ENCODE measurements around the gene CLEC3B.
"Not testable (repeated sequence)": the region's sequence is repeated elsewhere in the genome, so short reads cannot be mapped to it uniquely, and the experiment has no call there.

Gene CLEC3B

DNA sequence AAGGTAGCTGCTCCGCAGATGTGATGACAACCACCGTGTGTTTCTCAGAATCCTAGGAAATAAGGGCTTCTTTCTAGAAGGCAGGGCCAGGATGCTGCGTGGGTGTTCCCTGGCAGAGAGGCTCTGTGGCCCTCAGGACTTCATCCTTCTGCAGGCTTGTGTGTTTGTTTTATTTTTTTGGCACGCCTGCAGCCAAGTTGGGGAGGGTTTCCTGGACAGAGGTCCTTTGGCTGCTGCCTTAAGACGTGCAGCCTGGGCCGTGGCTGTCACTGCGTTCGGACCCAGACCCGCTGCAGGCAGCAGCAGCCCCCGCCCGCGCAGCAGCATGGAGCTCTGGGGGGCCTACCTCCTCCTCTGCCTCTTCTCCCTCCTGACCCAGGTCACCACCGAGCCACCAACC lies at the start of gene CLEC3B:
Gene CLEC3B, plus strand, starts transcription at position 266 of the 400 bp plus-strand sequence. Its CDS starts 60 bp downstream, at position 326.
- no peak for DNase-seq (ENCODE audit: low read depth)

DNA sequence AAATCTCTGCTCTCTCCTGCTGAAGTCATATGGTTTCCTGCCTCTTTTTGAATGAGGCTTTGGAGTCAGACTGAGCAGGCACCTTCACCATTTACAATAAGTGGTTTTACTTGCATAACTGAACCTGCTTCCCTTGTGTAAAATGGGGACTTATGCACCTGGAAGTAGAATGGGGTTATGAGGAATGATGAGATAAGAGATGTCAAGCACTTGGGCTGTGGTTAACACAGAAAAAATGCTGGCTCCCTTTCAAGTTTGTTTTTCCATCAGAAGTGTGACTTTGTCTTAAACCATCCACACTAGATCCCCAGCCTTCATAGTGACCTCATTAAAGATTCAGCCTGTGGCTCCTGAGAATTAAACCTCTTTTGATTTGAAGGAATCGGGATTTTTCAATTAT lies 44.9 kb upstream of the CLEC3B start:
- no peak for DNase-seq (ENCODE audit: low read depth)

GRCh38 chr3:44981751-44982150 lies 44.4 kb upstream of the CLEC3B start:
- no peak for DNase-seq (ENCODE audit: low read depth)

GRCh38 chr3:44982817-44983216 lies 43.3 kb upstream of the CLEC3B start:
- no peak for DNase-seq (ENCODE audit: low read depth)

- no peak for DNase-seq (ENCODE audit: low read depth)
Observed at GRCh38 chr3:44983484-44983941, 42.6 kb upstream of the CLEC3B start.

DNA sequence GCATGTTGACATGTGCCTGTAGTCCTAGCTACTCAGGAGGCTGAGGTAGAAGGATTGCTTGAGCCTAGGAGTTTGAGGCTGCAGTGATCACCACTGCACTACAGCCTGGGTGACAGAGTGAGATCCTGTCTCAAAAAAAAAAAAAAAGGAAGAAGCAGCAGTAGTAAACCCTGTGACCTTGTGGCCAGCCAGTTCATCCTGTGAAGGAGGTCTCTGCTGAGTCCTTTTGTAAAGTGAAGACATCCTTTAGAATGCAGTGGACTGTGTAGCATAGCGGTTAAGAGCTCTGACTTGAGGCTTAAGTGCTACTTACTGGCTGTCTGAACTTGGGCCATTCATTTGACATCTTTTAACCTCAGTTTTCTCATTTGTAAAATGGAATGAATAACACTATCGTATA lies 41.8 kb upstream of the CLEC3B start:
- no peak for DNase-seq (ENCODE audit: low read depth)

DNA sequence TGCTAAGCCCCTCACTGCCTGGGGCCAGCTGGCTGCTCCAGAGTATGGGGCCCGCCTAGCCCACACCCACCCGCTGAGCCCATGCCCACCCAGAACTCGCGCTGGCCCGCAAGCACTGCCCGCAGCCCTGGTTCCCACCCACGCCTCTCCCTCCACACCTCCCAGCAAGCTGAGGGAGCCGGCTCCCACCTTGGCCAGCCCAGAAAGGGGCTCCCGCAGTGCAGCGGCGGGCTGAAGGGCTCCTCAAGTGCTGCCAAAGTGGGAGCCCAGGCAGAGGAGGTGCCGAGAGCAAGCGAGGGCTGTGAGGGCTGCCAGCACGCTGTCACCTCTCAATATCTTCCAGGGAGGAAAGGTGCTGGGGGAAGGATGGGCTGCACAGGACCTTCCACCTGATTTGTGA lies 39.8 kb upstream of the CLEC3B start:
- not testable (repeated sequence) for DNase-seq (ENCODE audit: low read depth)

- no peak for DNase-seq (ENCODE audit: low read depth)
Observed at GRCh38 chr3:44987332-44987731, 38.8 kb upstream of the CLEC3B start.

GRCh38 chr3:44988073-44988472 lies 38.0 kb upstream of the CLEC3B start:
- no peak for DNase-seq (ENCODE audit: low read depth)

DNA sequence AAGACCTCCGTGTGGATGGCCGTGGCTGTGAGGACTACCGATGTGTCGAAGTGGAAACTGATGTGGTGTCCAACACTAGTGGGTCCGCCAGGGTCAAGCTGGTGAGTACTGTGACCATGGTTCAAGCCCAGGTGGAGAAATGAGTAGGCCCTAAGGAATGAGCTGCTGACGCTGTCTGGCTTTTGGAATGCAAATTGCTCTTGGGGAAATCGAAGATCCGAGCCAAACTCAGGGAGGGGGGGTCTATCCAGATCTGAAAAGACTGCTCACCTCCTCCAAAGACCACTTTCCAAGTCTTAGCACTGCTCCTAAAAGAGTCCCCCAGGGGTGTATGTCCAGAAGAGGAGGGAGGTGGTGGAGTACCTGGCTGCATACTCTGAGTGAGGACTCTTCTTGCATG lies 37.0 kb upstream of the CLEC3B start:
- DNase-seq (ENCODE audit: low read depth): no peak

DNA sequence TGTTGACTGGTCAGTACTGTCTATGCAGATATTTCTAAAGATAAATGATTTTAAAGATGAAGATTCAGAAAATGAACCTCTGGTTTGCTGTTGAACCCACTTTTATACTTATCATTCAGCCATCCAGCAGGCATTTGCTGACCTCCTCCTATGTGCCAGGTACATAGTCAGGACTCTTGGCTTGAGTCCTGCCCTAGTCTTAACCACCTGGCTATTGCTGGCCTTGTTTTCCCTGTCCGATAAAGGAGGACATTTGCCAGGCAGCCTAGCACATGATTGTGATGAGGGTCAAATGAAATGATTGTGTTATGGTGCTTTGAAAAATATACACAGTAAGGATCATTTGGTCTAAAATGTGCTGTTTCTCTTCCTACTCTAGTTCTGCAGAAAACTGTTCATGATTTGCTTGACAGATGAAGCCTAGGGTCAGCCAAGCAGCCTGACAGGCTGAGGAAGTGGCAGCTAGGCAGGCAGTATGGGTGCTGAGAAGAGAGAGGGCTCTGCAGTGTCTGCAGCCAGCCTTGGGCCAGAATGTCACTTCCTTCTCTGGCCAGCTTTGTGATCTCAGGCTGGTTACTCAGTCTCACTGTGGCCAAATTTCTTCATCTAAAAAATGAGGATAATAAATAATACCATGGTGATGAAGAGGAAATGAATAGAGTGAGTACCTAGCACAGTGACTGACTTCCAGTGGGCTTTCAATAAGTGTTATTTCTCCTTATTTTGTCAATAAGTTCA lies 36.3 kb upstream of the CLEC3B start:
- DNase-seq (ENCODE audit: low read depth): no peak

GRCh38 chr3:44991326-44991725 lies 34.8 kb upstream of the CLEC3B start:
- DNase-seq (ENCODE audit: low read depth): no peak

GRCh38 chr3:44992555-44993470 lies 33.3 kb upstream of the CLEC3B start:
- no peak for DNase-seq (ENCODE audit: low read depth)

DNA sequence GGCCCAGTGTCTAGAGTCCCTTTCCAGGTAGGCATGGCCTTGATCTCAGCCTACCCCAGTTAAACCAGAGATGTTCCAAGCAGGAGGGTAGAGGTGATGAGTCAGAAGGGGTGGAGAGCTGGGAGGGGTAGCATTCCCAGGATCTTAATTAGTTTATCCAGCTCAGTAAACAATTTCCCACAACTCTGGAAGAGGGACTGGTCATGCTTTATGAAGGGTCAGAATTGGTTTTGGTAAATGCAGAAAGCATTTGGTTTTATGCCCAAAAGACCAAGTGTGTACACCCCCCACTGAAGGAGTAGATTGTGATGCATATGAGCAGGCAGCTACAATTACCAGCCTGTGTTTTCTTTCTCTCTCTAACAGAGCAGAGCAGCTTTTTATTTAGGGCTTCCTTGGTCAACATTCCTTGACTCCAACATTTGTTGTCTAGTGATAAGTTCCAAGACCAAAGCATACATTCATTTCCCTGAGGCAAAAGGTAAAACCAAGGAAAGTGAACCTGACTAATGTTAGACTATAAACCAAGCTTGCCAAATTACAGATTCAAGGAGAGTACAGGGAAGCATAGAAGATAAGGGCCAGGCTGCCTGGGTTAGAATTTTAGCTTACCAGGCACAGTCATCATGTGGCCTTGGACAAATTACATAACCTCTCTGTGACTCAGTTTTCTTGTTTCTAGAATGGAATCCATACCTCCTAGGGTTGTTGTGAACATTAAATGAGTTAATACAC lies 32.5 kb upstream of the CLEC3B start:
- no peak for DNase-seq (ENCODE audit: low read depth)

DNA sequence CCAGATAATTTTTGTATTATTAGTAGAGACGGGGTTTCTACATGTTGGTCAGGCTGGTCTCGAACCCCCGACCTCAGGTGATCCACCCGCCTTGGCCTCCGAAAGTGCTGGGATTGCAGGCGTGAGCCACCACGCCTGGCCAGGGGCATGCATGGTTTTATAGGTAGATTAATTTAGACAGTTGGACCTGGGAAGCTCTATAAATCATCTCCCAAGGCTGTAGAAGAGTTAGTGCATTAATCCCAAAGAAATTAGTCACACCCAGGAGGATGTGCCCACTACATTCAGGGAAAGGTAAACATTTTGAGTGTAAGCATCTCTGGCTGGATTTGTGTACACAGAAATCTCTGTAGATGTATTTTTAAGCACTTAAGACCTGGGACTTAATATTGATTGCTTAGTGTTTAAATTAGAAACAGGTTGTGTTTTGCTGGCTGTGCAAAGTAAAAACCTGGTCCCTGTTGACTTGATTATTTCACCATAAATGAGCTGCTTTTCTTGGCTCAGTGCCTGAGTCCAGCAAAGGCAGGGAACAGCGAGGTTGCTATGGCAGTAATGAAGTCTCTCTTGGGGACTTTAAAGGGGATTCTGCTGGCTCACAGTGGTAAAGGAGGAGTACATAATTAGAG lies 30.8 kb upstream of the CLEC3B start:
- no peak for DNase-seq (ENCODE audit: low read depth)

DNA sequence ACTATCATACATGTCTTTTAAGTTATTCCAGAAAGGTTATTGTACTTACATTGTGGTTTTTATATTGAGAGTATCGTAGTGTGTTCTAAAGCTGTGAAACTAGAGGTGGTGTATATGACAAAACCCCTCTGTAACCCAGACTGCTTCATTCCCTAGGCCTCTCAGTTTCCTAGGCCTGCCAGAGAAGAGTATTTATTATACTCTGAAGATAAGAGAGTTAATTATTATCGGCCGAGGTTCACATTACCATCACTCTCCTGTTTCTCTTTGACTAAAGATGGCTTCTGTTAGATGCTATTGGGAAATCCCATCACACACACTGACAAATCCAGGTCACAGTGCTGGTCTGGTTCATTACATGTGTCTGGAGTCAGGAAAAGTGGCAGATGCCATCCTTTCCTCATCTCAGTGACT lies 29.5 kb upstream of the CLEC3B start:
- DNase-seq (ENCODE audit: low read depth): no peak

DNA sequence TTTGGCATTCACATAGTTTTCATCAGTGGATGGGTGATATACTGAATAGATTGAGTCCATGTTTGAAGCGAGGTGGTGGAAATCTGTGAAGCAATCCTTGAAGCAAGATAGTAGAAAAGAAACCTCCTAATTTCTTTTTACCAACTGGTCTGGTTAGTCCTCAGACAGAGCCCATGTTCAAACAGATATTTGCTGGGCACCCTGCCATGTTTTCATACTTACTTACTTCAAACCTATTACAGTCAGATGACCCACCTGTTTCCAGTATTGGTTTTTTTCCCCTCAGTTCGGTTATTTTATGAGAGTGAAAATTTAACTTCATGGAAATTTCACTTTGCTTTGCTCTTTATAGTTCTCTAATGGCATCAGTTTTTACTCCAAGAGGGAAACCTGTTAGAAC lies 26.3 kb upstream of the CLEC3B start:
- no peak for DNase-seq (ENCODE audit: low read depth)

GRCh38 chr3:45000823-45001222 lies 25.3 kb upstream of the CLEC3B start:
- no peak for DNase-seq (ENCODE audit: low read depth)

DNA sequence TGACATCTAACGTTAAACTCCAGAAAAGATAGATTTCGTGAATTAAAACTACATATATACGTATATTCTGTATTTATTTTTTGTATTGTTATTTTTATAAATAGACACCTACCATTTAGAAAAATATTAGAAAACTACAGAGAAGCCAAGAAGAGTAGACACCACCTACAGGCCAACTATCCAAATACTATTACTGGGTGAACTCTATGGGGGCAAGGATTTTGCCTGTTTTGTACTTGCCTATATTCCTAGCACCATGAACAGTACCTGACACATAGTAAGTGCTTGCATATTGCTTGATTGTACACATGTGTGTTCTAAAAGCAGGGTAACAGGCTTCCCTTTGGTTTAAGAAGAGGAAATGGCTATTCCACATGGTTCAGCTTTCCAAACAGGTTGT lies 24.4 kb upstream of the CLEC3B start:
- DNase-seq (ENCODE audit: low read depth): no peak

- DNase-seq (ENCODE audit: low read depth): no peak
Observed at GRCh38 chr3:45002139-45002660, 23.9 kb upstream of the CLEC3B start.

DNA sequence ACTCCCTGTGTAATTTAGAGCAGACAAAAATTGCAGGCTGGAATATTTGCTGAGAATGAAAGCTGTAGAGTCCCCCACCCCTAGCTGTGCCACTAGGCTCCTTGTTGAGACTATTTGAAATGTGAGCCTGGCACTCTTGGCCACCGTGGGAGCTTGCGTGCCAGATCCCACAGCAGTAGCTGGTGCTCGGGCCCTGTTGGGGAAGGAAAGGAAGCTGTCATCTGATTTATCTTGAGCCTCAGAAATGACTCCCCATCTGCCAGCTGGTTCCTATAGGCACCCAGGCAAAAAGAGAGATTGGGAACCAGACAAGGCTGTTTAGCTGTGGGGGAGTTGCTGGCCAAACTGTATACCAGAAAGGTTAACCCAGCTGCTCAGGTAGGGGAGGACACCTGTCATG lies 23.4 kb upstream of the CLEC3B start:
- DNase-seq (ENCODE audit: low read depth): no peak

- no peak for DNase-seq (ENCODE audit: low read depth)
Observed at GRCh38 chr3:45003406-45003805, 22.7 kb upstream of the CLEC3B start.
